Common myeloid progenitor, CD34-positive (primary cell): Measurements from ENCODE around the gene ECI1.

Source experiments
- CTCF ChIA-PET: fragments of 350-600 bp; sonication (Branson Sonifier 250); formaldehyde crosslinking; loops from one replicate; lab custom pipeline; 2021; ENCODE audit warnings: antibody characterized with exemption; lab: Charles Lee
- POLR2A ChIA-PET: fragments of 350-600 bp; sonication (Branson Sonifier 250); formaldehyde crosslinking; loops from one replicate; lab custom pipeline; 2021; ENCODE audit warnings: antibody characterized with exemption; lab: Charles Lee
- DNase-seq, 3 donors: peaks; one replicate each; pipeline versions ENCODE4 v3.0.0 to v3.0.0-alpha.2; 2013
- H3K27ac ChIP-seq, 2 experiments: 1 replicate in 1 of 2; 2 replicates in 1 of 2; pipeline ENCODE4 v1.7.0; 2013; ENCODE audit warnings: inconsistent platforms in 2 of 2, low read length in 2 of 2, mild to moderate bottlenecking in 2 of 2, low read depth in 1 of 2, moderate library complexity in 1 of 2; ENCODE audit not compliant: severe bottlenecking in 2 of 2, insufficient read depth in 1 of 2, poor library complexity in 1 of 2
- H3K27me3 ChIP-seq, 5 experiments: replicated peaks in 2 of 5; 1 replicate in 3 of 5; 2 replicates in 2 of 5; pipeline versions ENCODE4 v1.6.1 to v1.7.0; 2013; ENCODE audit warnings: low read length in 4 of 5, mild to moderate bottlenecking in 2 of 5, moderate library complexity in 2 of 5, inconsistent platforms in 1 of 5; ENCODE audit not compliant: insufficient read depth in 5 of 5, control insufficient read depth in 4 of 5
- H3K36me3 ChIP-seq, 4 experiments: 1 replicate in 2 of 4; 2 replicates in 2 of 4; pipeline versions ENCODE4 v1.6.1 to v1.7.0; 2013; ENCODE audit warnings: low read length in 3 of 4, control low read depth in 1 of 4, mild to moderate bottlenecking in 1 of 4; ENCODE audit not compliant: control insufficient read depth in 4 of 4, insufficient read depth in 4 of 4
- H3K4me1 ChIP-seq, 4 experiments: 1 replicate in 3 of 4; 2 replicates in 1 of 4; pipeline versions ENCODE4 v1.6.1 to v1.7.1; 2013; ENCODE audit warnings: low read length in 3 of 4, mild to moderate bottlenecking in 3 of 4, control low read depth in 1 of 4, inconsistent platforms in 1 of 4, moderate library complexity in 1 of 4; ENCODE audit not compliant: control insufficient read depth in 4 of 4, insufficient read depth in 4 of 4; ENCODE audit errors: control extremely low read depth in 1 of 4
- H3K4me3 ChIP-seq, 7 experiments: 1 replicate in 4 of 7; 2 replicates in 3 of 7; pipeline versions ENCODE4 v1.5.1 to v1.7.0; 2013; ENCODE audit warnings: mild to moderate bottlenecking in 7 of 7, low read length in 6 of 7, moderate library complexity in 6 of 7, inconsistent platforms in 2 of 7, low read depth in 2 of 7, control low read depth in 1 of 7; ENCODE audit not compliant: insufficient read depth in 4 of 7, control insufficient read depth in 1 of 7; ENCODE audit errors: extremely low read depth in 1 of 7
- H3K9me3 ChIP-seq, 5 experiments: 1 replicate in 4 of 5; 2 replicates in 1 of 5; pipeline versions ENCODE4 v1.6.1 to v1.7.1; 2013; ENCODE audit warnings: low read length in 4 of 5, mild to moderate bottlenecking in 2 of 5, inconsistent platforms in 1 of 5, low read depth in 1 of 5, moderate library complexity in 1 of 5; ENCODE audit not compliant: control insufficient read depth in 4 of 5, insufficient read depth in 2 of 5; ENCODE audit errors: control extremely low read depth in 1 of 5
- WGBS: methylation state at CpG from one replicate; pipeline ENCODE4 v1.1.5; 2013; ENCODE audit not compliant: insufficient coverage; 5-methylcytosine and 5-hydroxymethylcytosine counted together

Gene ECI1

DNA sequence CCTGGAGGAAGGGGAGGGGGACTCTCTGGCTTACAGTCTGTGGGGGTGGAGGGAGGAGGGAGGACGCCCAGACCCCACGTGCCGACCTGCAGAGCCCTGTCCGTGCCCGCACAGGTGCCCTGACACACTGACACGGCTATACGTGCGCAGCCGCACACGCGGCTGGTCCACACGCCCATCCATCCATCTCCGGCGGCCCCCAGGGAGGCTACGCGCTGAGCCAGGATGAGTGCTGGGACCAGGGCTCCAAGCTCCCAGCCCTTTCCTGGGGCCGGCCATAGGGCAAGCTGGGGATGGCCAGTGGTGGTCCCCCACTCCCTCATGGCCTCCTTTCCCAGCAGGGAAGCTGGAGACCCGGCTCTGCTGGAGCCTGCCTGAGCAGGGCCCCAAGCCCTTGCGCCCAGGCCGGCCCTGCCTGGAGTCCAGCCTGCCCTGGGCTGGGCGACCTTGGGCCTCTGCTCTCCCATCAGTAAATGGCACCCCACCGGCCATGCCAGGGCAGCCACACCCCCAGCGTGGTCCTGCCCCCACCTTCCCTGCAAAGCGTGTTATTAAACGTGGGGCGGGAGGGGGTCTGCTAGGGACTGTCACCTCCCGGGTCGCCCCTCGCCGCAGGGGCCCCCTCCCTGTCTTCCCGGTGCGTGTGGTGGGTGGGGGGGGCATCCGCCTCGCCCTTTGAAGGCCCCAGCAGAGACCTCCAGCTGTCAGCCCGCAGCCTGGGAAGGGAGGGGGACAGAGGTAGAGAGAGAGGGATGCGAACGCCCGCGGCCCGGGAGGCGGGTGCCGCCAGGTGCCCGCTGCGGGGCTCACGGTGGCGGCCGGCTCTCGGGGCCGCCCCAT, 55.8 kb downstream of the ECI1 start:
- Histone ChIP-seq H3K4me1 (peaks cover 0 to 16% (median 11%) of the 10 kb centered on the region in 4 experiments), H3K4me3 (peak overlapping the region in 4 of 7 experiments; percentile 36 to 55 (median 46))

DNA sequence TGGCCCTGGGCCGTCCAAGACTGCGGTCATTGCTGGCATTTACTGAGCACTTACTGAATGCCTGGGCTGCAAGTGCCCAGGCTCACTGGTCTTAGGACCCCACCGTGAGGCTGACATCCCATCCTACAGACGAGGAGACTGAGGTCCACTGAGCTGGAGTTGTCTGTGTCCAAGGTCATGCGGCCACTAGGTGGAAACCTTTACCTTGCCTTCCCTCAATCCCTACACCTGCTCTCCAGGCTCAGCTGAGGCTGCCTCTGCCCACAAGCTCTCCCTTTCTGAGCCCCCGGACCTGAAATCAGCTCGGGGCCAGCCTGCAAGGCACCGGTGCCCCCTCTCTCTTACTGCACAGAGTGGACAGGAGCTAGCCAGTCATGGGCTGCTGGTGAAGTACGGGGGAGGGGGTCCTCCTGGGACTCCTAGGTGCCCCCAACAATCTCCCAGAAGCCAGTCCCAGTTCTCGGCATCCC, 56.5 kb downstream of the ECI1 start:
- Histone ChIP-seq H3K27me3 (peaks cover 8 to 61% (median 23%) of the 10 kb centered on the region in 5 experiments), H3K27ac (no peak overlapping the region), H3K9me3 (no peaks in the 10 kb centered on the region), H3K4me1 (peaks cover 0 to 16% (median 11%) of the 10 kb centered on the region in 4 experiments), H3K4me3 (peak overlapping the region in 2 of 7 experiments; percentile 6 to 19), H3K36me3 (no peaks in the 10 kb centered on the region)
- ChIA-PET CTCF (interaction anchor here (0.8 to 2.6 kb wide), 9 partner anchors 9 to 342 kb away, joined by 3 to 8 read pairs (median 5); partner anchors contain the start of genes CCNF and ECI1), POLR2A (interaction anchor here (0.9 kb wide), 1 partner anchor 39 kb away, joined by 3 read pairs; the partner anchor contains the start of gene TRAF7)
- WGBS = 42% methylated on average over 5 of the region's 10 CpGs
- peak; percentile 40 to 69 (median 64) for DNase-seq

More for the DNA sequence above, 55.8 kb downstream of the ECI1 start:
- peak in 1 of 3 donors; percentile 18 for DNase-seq
- Histone ChIP-seq H3K27me3 (peaks cover 8 to 61% (median 28%) of the 10 kb centered on the region in 5 experiments), H3K9me3 (no peaks in the 10 kb centered on the region), H3K36me3 (no peaks in the 10 kb centered on the region), H3K27ac (no peak overlapping the region)
- ChIA-PET CTCF (interaction anchor here (1.4 to 2.6 kb wide), 4 partner anchors 8 to 234 kb away, joined by 3 to 8 read pairs (median 6); partner anchors contain the start of genes CCNF and ECI1), POLR2A (interaction anchor here (0.9 to 1.0 kb wide), 2 partner anchors 40 to 55 kb away, joined by 3 read pairs; partner anchors contain the start of gene TRAF7)
- WGBS = 1% methylated on average over 32 of the region's 49 CpGs

GRCh38 chr16:2194166-2194834, 57.1 kb downstream of the ECI1 start:
- H3K4me3 ChIP-seq = no peak overlapping the region
- ChIA-PET CTCF (interaction anchor here (0.8 to 2.6 kb wide), 9 partner anchors 9 to 343 kb away, joined by 3 to 8 read pairs (median 5); partner anchors contain the start of genes CCNF and ECI1), POLR2A (no interaction called here)
- peak in 2 of 3 donors; percentile 42 to 55 for DNase-seq
- no peaks in the 10 kb centered on the region for H3K36me3 ChIP-seq
- WGBS = 81% methylated on average over 14 of the region's 16 CpGs
- no peak overlapping the region for H3K27ac ChIP-seq
- H3K27me3 ChIP-seq = peaks cover 8 to 58% (median 23%) of the 10 kb centered on the region in 5 experiments
- no peaks in the 10 kb centered on the region for H3K9me3 ChIP-seq
- peaks cover 0 to 16% (median 11%) of the 10 kb centered on the region in 4 experiments for H3K4me1 ChIP-seq

GRCh38 chr16:2191446-2191706, 60.0 kb downstream of the ECI1 start:
- H3K27ac ChIP-seq = no peak overlapping the region
- H3K4me3 ChIP-seq = no peak overlapping the region
- ChIA-PET CTCF (interaction anchor here (0.8 kb wide), 1 partner anchor 14 kb away, joined by 3 read pairs; no protein-coding TSS in a partner anchor), POLR2A (interaction anchor here (0.6 kb wide), 1 partner anchor 13 kb away, joined by 3 read pairs; no protein-coding TSS in a partner anchor)
- peaks cover 0 to 13% (median 11%) of the 10 kb centered on the region in 4 experiments for H3K4me1 ChIP-seq
- peaks cover 0 to 31% (median 16%) of the 10 kb centered on the region in 5 experiments for H3K27me3 ChIP-seq
- 97% methylated on average over 10 of the region's 11 CpGs for WGBS
- no peaks in the 10 kb centered on the region for H3K36me3 ChIP-seq
- no peaks in the 10 kb centered on the region for H3K9me3 ChIP-seq
- DNase-seq = no peak

GRCh38 chr16:2190659-2191445, 60.5 kb downstream of the ECI1 start:
- Histone ChIP-seq H3K27ac (no peak overlapping the region), H3K36me3 (no peaks in the 10 kb centered on the region), H3K27me3 (peaks cover 0 to 27% (median 16%) of the 10 kb centered on the region in 5 experiments), H3K9me3 (no peaks in the 10 kb centered on the region), H3K4me1 (peaks cover 0 to 11% (median 9%) of the 10 kb centered on the region in 4 experiments), H3K4me3 (no peak overlapping the region)
- ChIA-PET CTCF (interaction anchor here (0.8 kb wide), 1 partner anchor 13 kb away, joined by 3 read pairs; no protein-coding TSS in a partner anchor), POLR2A (no interaction called here)
- DNase-seq = no peak
- 95% methylated on average over 21 of the region's 25 CpGs for WGBS

DNA sequence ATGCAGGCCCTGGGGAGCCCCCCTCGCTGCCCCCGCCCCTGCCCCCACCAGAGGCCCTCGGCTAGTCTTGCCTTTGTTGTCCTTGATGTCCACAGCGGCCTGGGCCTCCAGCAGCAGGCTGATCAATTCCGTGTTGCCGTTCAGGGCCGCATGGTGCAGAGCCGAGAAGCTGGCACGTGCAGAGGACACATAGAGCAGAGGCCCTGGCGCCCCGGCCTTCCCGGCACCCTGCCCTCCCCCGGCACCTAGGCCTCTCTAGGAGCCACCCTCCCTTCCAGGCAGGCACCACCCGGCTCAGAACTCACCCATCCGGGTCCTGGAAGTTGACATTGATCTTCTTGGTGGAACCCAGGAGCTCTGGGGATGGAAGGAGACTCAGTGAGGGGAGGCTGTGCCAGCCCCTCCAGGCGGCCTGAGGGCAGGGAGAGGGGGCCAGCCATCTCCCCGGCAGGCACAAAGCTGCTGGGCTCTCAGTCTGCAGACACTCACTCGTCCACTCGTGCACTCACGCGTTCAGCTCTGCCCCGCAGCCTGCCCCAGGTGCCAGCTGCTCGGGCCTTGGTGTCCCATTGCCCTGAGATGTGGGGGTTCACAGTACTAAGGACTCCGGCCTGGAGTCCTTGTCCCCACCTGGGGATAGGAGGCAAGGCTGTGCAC, 61.3 kb downstream of the ECI1 start:
- Histone ChIP-seq H3K4me1 (peaks cover 0 to 4% (median 2%) of the 10 kb centered on the region in 4 experiments), H3K9me3 (no peaks in the 10 kb centered on the region), H3K36me3 (no peaks in the 10 kb centered on the region), H3K4me3 (no peak overlapping the region), H3K27ac (no peak overlapping the region), H3K27me3 (peaks cover 0 to 20% (median 11%) of the 10 kb centered on the region in 5 experiments)
- ChIA-PET POLR2A (no interaction called here), CTCF (no interaction called here)
- WGBS = 97% methylated on average over 17 of the region's 24 CpGs
- no peak for DNase-seq
